Neural progenitor cell (in vitro differentiated cells): ENCODE results near the gene TTC12. TPM values are rescaled to one million over a fixed set of nuclear protein-coding genes. Genes with fewer than 3 reads are reported as not detected.

Source experiments
- DNase-seq: peaks from one replicate; pipeline ENCODE4 v3.0.0-alpha.2; 2016; ENCODE audit warnings: low spot score
- H2AFZ ChIP-seq: fragments of 200-600 bp; sonication (generic); replicated peaks from 2 replicates; pipeline ENCODE4 v1.6.1; 2016; ENCODE audit warnings: antibody characterized with exemption
- H3F3A ChIP-seq: fragments of 200-600 bp; sonication (generic); 2 replicates; pipeline ENCODE4 v1.6.1; 2016; ENCODE audit warnings: antibody characterized with exemption, low read depth
- H3K27ac ChIP-seq: fragments of 200-600 bp; sonication (generic); 2 replicates; pipeline ENCODE4 v1.5.1; 2016; ENCODE audit warnings: mild to moderate bottlenecking
- H3K27me3 ChIP-seq: fragments of 200-600 bp; sonication (generic); 2 replicates; pipeline ENCODE4 v1.6.1; 2016; ENCODE audit warnings: mild to moderate bottlenecking, moderate library complexity
- H3K36me3 ChIP-seq: fragments of 200-600 bp; sonication (generic); 2 replicates; pipeline ENCODE4 v1.5.1; 2016
- H3K4me1 ChIP-seq: fragments of 200-600 bp; sonication (generic); 2 replicates; pipeline ENCODE4 v1.6.1; 2016; ENCODE audit warnings: mixed run types
- H3K4me2 ChIP-seq: fragments of 200-600 bp; sonication (generic); 2 replicates; pipeline ENCODE4 v1.6.1; 2016
- H3K4me3 ChIP-seq: fragments of 200-600 bp; sonication (generic); 2 replicates; pipeline ENCODE4 v1.5.1; 2016
- H3K79me2 ChIP-seq: fragments of 200-600 bp; sonication (generic); 2 replicates; pipeline ENCODE4 v1.6.1; 2016; ENCODE audit warnings: low read depth
- H3K9ac ChIP-seq: fragments of 200-600 bp; sonication (generic); 2 replicates; pipeline ENCODE4 v1.6.1; 2016
- H3K9me3 ChIP-seq: fragments of 200-600 bp; sonication (generic); 2 replicates; pipeline ENCODE4 v1.5.1; 2016; ENCODE audit warnings: low read depth
- H4K20me1 ChIP-seq: fragments of 200-600 bp; sonication (generic); 2 replicates; pipeline ENCODE4 v1.6.1; 2016; ENCODE audit warnings: low read depth
- H3K27ac Mint-ChIP-seq: 3 replicates; pipeline ENCODE4 v1.8.0; 2021; ENCODE audit warnings: mixed read lengths
- H3K27me3 Mint-ChIP-seq: 2 replicates; pipeline ENCODE4 v1.8.0; 2022; ENCODE audit warnings: low read depth, mild to moderate bottlenecking, inconsistent platforms, moderate library complexity, mixed read lengths; ENCODE audit not compliant: insufficient read depth
- H3K36me3 Mint-ChIP-seq: 3 replicates; pipeline ENCODE4 v1.8.0; 2021; ENCODE audit warnings: mixed read lengths
- H3K4me1 Mint-ChIP-seq: 3 replicates; pipeline ENCODE4 v1.8.0; 2021; ENCODE audit warnings: mixed read lengths
- H3K4me3 Mint-ChIP-seq: 3 replicates; pipeline ENCODE4 v1.8.0; 2021; ENCODE audit warnings: mild to moderate bottlenecking, moderate library complexity, mixed read lengths
- H3K9me3 Mint-ChIP-seq: 3 replicates; pipeline ENCODE4 v1.8.0; 2020; ENCODE audit warnings: mixed read lengths
- EZH2 ChIP-seq: fragments of 200-600 bp; sonication (generic); IDR thresholded peaks from 2 replicates; pipeline ENCODE4 v1.6.1; 2017; ENCODE audit warnings: antibody characterized with exemption, mild to moderate bottlenecking, moderate library complexity
- EZH2phosphoT487 ChIP-seq: fragments of 200-600 bp; sonication (generic); IDR thresholded peaks from 2 replicates; pipeline ENCODE4 v1.6.1; 2017; ENCODE audit warnings: antibody characterized with exemption
- total RNA-seq: library from RNA; depleted of rRNA; stranded (reverse); fragments of >200 nt; gene quantifications from 2 replicates; pipeline ENCODE4 v1.2.3, GENCODE V29; 2015; ENCODE audit warnings: low replicate concordance
- TF ChIP-seq, protein P1 (sequence below): fragments of 200-600 bp; sonication (generic); IDR thresholded peaks from 2 replicates; pipeline ENCODE4 v1.5.1; 2017; ENCODE audit warnings: antibody characterized with exemption, mild to moderate bottlenecking

The TTC12 gene
- total RNA-seq, 1 donor from 2014 or later: 33.4 TPM

DNA sequence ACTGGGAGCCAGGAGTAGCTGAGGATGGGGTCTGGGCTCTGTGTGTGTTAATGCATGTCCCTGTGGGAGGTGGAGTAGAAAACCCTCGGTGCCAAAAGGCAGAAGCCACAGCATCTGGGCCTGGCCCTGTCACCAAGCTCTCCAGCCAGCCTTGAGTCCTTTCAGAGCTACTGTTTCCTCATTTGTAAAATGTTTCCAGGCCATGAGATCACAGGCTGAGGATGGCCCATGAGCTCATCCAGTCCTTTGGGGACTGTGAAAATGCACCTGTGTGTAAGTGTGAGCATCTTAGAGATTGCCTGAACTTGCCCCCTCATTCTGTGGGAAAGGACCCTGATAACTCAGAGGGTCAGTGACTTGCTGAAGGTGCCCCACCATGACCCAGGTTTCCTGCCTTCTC lies 82.3 kb downstream of the TTC12 start:
- Mint-ChIP-seq H3K4me1 (no peaks in the 10 kb centered on the region), H3K36me3 (no peaks in the 10 kb centered on the region), H3K27me3 (peaks cover 3% of the 10 kb centered on the region), H3K9me3 (no peaks in the 10 kb centered on the region), H3K27ac (no peak overlapping the region), H3K4me3 (no peak overlapping the region)
- Histone ChIP-seq H3K27me3 (no peaks in the 10 kb centered on the region), H2AFZ (no peak overlapping the region), H3K4me1 (no peaks in the 10 kb centered on the region), H3K36me3 (no peaks in the 10 kb centered on the region), H3K4me3 (no peak overlapping the region), H4K20me1 (no peaks in the 10 kb centered on the region), H3F3A (no peaks in the 10 kb centered on the region), H3K9ac (no peak overlapping the region), H3K9me3 (no peaks in the 10 kb centered on the region), H3K27ac (no peak overlapping the region), H3K4me2 (no peak overlapping the region), H3K79me2 (no peaks in the 10 kb centered on the region)
- no peak for DNase-seq
- no peak for TF ChIP-seq EZH2phosphoT487
- TF ChIP-seq EZH2: no peak
- TF ChIP-seq, protein P1, sequence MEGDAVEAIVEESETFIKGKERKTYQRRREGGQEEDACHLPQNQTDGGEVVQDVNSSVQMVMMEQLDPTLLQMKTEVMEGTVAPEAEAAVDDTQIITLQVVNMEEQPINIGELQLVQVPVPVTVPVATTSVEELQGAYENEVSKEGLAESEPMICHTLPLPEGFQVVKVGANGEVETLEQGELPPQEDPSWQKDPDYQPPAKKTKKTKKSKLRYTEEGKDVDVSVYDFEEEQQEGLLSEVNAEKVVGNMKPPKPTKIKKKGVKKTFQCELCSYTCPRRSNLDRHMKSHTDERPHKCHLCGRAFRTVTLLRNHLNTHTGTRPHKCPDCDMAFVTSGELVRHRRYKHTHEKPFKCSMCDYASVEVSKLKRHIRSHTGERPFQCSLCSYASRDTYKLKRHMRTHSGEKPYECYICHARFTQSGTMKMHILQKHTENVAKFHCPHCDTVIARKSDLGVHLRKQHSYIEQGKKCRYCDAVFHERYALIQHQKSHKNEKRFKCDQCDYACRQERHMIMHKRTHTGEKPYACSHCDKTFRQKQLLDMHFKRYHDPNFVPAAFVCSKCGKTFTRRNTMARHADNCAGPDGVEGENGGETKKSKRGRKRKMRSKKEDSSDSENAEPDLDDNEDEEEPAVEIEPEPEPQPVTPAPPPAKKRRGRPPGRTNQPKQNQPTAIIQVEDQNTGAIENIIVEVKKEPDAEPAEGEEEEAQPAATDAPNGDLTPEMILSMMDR: no peak

DNA sequence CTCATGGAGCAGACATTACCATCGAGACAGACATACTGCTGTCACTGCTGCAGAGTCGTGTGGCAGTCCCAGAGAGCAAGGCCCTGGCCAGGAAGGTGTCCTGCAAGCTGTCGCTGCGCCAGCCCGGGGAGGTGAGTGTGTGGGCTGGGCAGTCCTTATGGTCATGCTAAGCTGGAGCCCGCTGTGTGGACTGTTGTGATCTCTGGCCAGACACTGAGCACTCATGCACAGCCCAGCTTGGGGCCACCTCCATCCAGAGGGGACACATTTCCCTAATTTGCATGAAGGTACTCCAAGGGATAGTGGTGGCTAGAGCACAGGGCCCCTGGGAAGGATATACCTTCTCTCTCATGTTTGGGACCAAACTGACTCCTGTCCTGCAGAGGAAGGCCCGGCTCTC lies 82.8 kb downstream of the TTC12 start:
- H3K27me3 Mint-ChIP-seq: peaks cover 3% of the 10 kb centered on the region
- DNase-seq: no peak
- no peak overlapping the region for H3K27ac Mint-ChIP-seq

DNA sequence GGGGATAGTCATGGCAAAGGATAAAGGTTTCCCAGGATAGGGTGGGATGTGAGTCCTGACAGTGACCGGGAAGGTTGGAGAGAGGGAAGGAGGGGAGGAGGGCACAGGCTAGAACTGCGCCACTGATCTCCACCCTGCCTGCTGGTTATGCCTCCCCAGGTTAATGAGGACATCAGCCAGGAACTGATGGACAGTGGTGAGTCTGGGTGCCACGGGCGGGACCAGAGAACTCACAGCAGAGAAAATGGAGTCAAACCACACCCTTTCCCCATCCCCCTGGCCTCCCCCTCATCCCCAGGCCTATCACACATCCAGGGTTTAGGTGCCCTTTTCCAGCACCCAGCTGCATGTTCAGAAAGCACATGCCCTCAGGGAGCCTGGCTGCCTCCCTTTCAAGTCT lies 83.4 kb downstream of the TTC12 start:
- Histone ChIP-seq H3K9me3 (no peaks in the 10 kb centered on the region), H2AFZ (no peak overlapping the region), H3K27ac (no peak overlapping the region), H3K27me3 (no peaks in the 10 kb centered on the region), H3K4me1 (no peaks in the 10 kb centered on the region), H4K20me1 (no peaks in the 10 kb centered on the region), H3K4me2 (no peak overlapping the region), H3K4me3 (no peak overlapping the region), H3F3A (no peaks in the 10 kb centered on the region), H3K36me3 (no peaks in the 10 kb centered on the region), H3K79me2 (no peaks in the 10 kb centered on the region), H3K9ac (no peak overlapping the region)
- Mint-ChIP-seq H3K4me1 (no peaks in the 10 kb centered on the region), H3K9me3 (no peaks in the 10 kb centered on the region), H3K27me3 (peaks cover 3% of the 10 kb centered on the region), H3K4me3 (no peak overlapping the region), H3K36me3 (no peaks in the 10 kb centered on the region), H3K27ac (no peak overlapping the region)
- DNase-seq: no peak
- TF ChIP-seq EZH2phosphoT487 (no peak), EZH2 (no peak)
- TF ChIP-seq, protein P1: no peak

More for the DNA sequence above, 82.8 kb downstream of the TTC12 start:
- no peaks in the 10 kb centered on the region for H3K36me3 Mint-ChIP-seq
- no peak overlapping the region for H3K4me3 ChIP-seq
- H3K4me3 Mint-ChIP-seq: no peak overlapping the region
- H3K4me1 ChIP-seq: no peaks in the 10 kb centered on the region
- TF ChIP-seq, protein P1: no peak
- TF ChIP-seq EZH2phosphoT487: no peak
- TF ChIP-seq EZH2: no peak
- no peaks in the 10 kb centered on the region for H3K9me3 Mint-ChIP-seq
- no peaks in the 10 kb centered on the region for H3K27me3 ChIP-seq
- no peaks in the 10 kb centered on the region for H3K4me1 Mint-ChIP-seq
- H3K4me2 ChIP-seq: no peak overlapping the region
- no peaks in the 10 kb centered on the region for H3K36me3 ChIP-seq
- H2AFZ ChIP-seq: no peak overlapping the region
- no peaks in the 10 kb centered on the region for H3K9me3 ChIP-seq
- no peak overlapping the region for H3K9ac ChIP-seq
- H3K79me2 ChIP-seq: no peaks in the 10 kb centered on the region
- H3K27ac ChIP-seq: no peak overlapping the region
- no peaks in the 10 kb centered on the region for H4K20me1 ChIP-seq
- no peaks in the 10 kb centered on the region for H3F3A ChIP-seq
